NCI-H510A (cell line): ENCODE data around the gene GIMAP6.
"Not testable (repeated sequence)": the region's sequence is repeated elsewhere in the genome, so short reads cannot be mapped to it uniquely, and the experiment has no call there.

Experiments used
- DNase-seq: peaks from one replicate; lab custom pipeline; 2025; lab: John Stamatoyannopoulos, UW

GIMAP6 gene

DNA sequence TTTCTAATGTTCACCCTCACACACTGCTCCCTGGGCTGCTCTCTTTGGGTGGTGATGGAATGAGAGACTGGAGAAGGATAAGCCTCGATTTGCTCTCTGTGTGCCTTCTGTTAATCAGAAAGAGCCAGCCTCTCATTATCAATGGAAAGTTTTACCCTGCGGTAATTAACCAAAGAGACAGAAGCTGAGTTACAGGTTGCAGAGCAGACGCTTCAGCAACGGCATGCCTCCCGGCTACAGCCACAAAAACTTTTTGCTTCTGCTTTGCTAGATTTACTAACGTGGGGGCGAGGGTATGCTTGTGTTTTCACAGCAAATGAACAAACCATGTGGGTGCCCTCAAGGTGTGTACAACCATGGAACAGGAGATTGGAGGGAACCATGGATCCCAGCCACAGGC, 47.0 kb downstream of the GIMAP6 start:
- DNase-seq = no peak

DNA sequence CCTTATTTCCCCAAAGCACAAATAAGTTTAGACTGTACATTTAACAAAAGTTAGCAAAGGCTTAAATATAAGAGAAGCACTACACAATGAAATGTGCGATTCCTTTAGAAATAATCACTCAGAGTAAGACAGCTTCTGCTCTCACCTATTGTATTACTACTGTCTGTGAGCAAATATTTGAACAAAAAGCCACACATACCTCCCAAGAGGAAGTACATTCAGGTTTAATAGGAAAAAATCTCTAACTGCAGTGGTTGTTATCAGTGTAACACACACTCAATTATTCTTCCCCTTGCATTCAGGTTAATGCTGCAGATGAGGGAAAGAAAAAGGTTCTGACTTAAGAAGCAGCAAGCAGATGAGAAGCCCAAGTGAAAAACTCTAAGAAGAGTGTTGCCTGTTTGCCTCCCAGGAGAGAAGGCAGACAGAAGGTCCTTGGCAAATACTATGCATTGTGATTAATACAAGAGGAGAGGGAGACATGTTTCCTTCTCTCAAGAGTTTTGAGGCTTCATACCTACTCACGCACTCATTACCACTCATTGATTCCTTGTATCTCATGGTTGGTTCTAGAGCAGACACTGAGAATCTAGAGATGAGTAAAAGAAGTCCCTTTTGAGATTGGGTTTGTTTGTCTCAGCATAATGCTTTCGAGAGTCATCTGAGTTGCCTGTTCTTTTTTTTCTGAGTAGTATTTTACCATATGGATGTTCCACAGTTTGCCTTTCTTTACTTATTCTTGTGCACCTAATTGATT, 51.4 kb downstream of the GIMAP6 start:
- DNase-seq = no peak

DNA sequence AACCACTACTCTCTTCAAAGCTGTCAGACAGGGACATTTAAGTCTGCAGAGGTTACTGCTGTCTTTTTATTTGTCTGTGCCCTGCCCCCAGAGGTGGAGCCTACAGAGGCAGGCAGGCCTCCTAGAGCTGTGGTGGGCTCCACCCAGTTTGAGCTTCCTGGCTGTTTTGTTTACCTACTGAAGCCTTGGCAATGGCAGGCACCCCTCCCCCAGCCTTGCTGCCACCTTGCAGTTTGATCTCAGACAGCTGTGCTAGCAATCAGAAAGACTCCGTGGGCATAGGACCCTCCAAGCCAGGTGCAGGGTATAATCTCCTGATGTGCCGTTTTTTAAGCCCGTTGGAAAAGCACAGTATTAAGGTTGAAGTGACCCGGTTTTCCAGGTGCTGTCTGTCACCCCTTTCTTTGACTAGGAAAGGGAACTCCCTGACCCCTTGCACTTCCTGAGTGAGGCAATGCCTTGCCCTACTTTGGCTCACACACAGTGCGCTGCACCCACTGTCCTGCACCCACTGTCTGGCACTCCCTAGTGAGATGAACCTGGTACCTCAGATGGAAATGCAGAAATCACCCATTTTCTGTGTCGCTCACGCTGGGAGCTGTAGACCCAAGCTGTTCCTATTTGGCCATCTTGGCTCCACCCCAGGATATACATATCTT, 52.1 kb downstream of the GIMAP6 start:
- DNase-seq = not testable (repeated sequence)
